Right lobe of liver (tissue), 4 donors: ENCODE measurements around the gene UBE3C.

Source experiments
- CTCF ChIP-seq, 4 donors: fragments of 200-600 bp in 3 of 4; fragments of 450-650 bp in 1 of 4; IDR thresholded peaks; one replicate each; pipeline versions ENCODE4 v1.5.1 to v1.8.0; 2016 to 2022; ENCODE audit warnings: antibody characterized with exemption in 4 of 4, mild to moderate bottlenecking in 2 of 4
- POLR2A ChIP-seq: fragments of 450-650 bp; IDR thresholded peaks from one replicate; pipeline ENCODE4 v1.6.1; 2017; ENCODE audit warnings: antibody characterized with exemption, mild to moderate bottlenecking
- donor health status: DM: no; HTN: no; CAD: no.
- donor health status: DM: no; HTN: no; CAD: no.
- donor health status: DM: no; HTN: yes; CAD: no.

- no peak for TF ChIP-seq CTCF (IDR thresholded peaks at IDR 0.05)
- no peak for TF ChIP-seq POLR2A
Measured at GRCh38 chr7:157233677-157234076, 95.0 kb downstream of the UBE3C start.
